ENCODE measurements around the gene TAF1A.

TAF1A gene

DNA sequence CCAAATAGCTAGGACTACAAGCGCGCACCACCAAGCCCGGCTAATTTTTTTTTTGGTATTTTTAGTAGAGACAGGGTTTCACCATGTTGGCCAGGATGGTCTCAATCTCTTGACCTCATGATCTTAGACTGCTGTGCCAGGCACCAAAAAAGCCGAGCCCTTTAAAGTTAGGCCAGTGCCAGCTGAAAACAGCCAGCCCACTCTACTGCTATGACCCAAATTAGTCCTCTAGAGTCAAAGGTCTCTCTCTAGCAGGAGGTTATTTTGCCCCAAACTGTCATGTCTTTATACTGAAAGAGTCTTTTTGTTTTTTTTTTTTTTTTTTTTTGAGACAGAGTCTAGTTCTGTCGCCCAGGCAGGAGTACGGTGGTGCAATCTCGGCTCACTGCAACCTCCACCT is 32.2 kb downstream of the TAF1A start:
- Mint-ChIP-seq H3K4me1 (no peaks in the 10 kb centered on the region), H3K27ac (no peak overlapping the region), H3K36me3 (peaks cover 57% of the 10 kb centered on the region), H3K9me3 (no peaks in the 10 kb centered on the region), H3K4me3 (no peak overlapping the region)
- no peak for ATAC-seq
- DNase-seq (ENCODE audit: low spot score in 2 of 2): no peak

DNA sequence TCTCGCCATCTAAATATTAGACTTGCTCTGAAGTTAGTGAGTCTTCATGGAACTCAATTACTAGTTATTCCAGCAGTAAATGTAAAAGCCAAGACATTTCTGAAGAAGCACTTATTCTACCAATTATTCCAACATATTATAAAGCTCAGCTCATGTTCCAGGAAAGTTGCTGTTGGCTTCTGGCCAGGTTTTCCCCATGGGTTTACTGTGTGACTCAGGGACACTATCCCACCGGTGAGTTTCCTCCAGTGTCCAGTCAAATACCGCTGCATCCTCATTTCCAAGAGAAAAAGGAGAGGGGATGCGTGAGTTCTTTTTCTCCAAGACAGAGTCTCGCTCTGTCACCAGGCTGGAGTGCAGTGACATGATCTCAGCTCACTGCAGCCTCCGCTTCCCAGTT is 32.6 kb downstream of the TAF1A start:
- ATAC-seq: no peak
- Mint-ChIP-seq H3K4me1 (no peaks in the 10 kb centered on the region), H3K36me3 (peaks cover 53% of the 10 kb centered on the region)

DNA sequence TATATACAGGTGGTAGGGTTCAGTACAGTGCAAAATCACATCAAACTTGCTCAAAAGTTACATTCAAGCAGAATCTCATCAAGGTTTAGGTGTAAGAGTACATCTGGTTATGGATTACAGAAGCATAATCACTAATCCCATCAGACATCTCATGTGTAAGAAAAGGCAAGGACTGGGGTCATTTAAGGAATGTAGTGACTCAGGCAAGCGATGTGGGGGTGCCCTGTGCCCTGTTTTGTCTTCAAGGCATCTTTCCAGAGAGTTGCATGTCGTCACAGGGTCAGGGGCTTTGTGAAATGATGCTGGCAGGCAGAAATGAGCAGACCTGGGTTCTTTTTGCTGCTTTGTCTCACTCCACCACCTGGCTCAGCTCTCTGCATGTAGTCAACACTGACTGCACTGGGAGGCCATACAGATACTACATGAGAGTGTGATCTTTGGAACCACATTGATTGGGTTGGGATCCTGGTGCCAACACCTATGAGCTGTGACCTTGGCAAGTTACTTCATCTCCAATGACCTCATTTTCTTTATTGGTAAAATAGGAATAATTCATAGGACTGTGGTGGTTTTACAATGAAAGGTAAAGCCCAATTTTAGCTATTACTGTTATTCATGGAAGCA is 33.6 kb downstream of the TAF1A start:
- Mint-ChIP-seq H3K4me1 (no peaks in the 10 kb centered on the region), H3K27ac (no peak overlapping the region)

More for the DNA sequence above, 32.6 kb downstream of the TAF1A start:
- no peak overlapping the region for H3K27ac Mint-ChIP-seq
- H3K4me3 Mint-ChIP-seq: no peak overlapping the region
- DNase-seq (ENCODE audit: low spot score in 2 of 2): no peak
- no peaks in the 10 kb centered on the region for H3K9me3 Mint-ChIP-seq

DNA sequence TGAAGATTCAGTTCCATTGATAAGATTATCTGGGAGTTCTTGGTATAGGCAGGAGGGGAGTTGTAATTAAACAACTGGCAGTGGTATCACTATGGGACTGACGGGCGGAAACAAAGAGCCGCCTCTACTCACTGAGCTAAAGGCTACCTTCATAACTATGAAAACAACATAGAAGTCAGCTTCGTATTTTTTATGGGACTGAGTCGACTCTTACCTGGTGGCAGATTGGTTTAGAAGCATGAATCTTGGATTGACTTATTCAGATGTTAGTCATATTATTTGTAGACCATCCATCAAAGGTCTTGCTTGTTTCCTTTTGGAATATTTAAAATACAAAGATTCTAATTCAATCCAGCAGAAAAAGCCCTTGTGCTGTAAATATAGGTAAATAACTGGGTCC is 35.6 kb downstream of the TAF1A start:
- no peak overlapping the region for H3K27ac Mint-ChIP-seq
- H3K36me3 Mint-ChIP-seq: peaks cover 28% of the 10 kb centered on the region
- H3K4me1 Mint-ChIP-seq: no peaks in the 10 kb centered on the region
- DNase-seq (ENCODE audit: low spot score in 2 of 2): no peak
- no peak for ATAC-seq
- H3K9me3 Mint-ChIP-seq: no peaks in the 10 kb centered on the region
- no peak overlapping the region for H3K4me3 Mint-ChIP-seq

More for the DNA sequence above, 33.6 kb downstream of the TAF1A start:
- DNase-seq (ENCODE audit: low spot score in 2 of 2) (no peak), ATAC-seq (no peak)
- no peaks in the 10 kb centered on the region for H3K9me3 Mint-ChIP-seq
- H3K36me3 Mint-ChIP-seq: peaks cover 45% of the 10 kb centered on the region
- no peak overlapping the region for H3K4me3 Mint-ChIP-seq

DNA sequence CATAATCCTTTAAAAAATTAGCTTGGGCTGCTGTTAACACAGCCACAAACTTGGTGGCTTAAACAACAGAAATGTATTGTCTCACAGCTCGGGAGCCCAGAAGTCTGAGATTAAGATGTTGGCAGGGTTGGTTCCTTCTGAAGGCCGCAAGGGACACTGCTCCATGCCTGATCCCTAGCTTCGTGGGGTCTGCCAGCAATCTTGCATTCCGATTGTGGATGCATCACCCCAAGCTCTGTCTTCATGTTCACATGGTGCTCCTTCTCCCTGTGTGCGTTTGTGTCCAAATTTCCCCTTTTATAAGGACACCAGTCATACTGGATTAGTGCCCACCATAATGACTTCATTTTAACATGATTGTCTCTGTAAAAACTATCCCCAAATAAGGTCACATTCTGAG is 36.9 kb downstream of the TAF1A start:
- no peak overlapping the region for H3K27ac Mint-ChIP-seq

DNA sequence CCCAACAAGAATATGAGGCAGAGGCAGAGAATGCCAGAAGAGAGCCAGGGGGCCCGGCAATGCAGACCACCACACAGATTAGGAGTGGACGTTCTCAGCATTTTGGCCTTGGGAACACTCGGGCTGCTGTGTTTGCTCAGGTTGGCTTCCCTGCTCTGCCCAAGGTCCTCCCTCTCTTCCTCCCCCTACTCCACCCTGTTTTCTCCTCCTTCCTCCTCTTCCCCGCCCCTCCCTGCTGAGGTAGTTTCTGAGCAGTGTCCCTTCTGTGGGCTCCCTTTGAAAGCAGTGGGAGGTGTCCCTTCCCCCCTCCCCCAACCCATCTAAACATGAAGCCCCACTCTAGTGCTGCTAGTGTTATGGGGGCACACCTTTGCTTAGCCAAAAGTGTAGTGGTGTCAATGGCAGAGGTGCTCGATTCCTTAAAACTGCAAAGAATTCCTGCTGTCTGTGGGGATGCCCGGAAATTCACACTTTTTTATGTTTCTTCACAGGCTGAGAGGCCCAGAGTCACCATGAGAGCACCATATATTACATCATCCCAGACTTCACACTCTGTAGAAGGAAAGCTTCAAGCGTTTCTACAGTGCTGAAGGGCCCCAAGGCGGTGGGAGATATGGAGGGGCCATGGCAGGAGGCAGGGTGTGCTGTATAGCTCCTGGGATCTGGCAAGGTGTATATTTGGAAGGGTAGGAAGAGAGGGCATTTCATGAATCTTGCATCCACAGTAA is 41.6 kb downstream of the TAF1A start, which contains the start of gene HHIPL2:
Gene HHIPL2 (minus strand): TSS at position 161 of the 728 bp plus-strand sequence. CDS start 60 bp downstream, at position 101.
- DNase-seq (ENCODE audit: low spot score in 2 of 2) (no peak), ATAC-seq (no peak)
- H3K4me1 Mint-ChIP-seq: no peaks in the 10 kb centered on the region
- no peaks in the 10 kb centered on the region for H3K9me3 Mint-ChIP-seq
- no peak within 1 kb of the TSS for H3K4me3 Mint-ChIP-seq
- H3K27ac Mint-ChIP-seq: no peak within 1 kb of the TSS
- no peaks in the 10 kb centered on the region for H3K36me3 Mint-ChIP-seq

More for the DNA sequence above, 36.9 kb downstream of the TAF1A start:
- Mint-ChIP-seq H3K9me3 (no peaks in the 10 kb centered on the region), H3K4me1 (no peaks in the 10 kb centered on the region), H3K4me3 (no peak overlapping the region), H3K36me3 (peaks cover 15% of the 10 kb centered on the region)
- ATAC-seq (no peak), DNase-seq (ENCODE audit: low spot score in 2 of 2) (no peak)

DNA sequence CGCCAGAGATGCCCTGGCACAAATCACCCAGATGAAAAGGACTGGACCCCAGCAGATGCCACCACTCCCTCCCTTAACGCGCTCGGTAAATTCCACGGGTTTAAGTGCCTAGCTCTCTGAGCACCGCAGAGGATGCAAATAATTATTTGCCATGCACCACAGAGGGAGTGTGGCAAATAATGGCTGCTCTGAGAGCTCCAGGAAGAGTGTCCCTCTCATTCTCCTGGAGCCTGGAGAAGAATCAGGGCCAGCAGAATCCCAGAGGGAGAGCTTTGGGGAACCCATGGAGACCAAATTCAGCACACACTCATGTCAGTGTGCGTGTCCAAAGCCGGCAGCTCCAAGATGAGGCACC is 42.5 kb downstream of the TAF1A start:
- no peak for DNase-seq (ENCODE audit: low spot score in 2 of 2)
- H3K27ac Mint-ChIP-seq: no peak overlapping the region
- ATAC-seq: no peak
- no peaks in the 10 kb centered on the region for H3K36me3 Mint-ChIP-seq
- no peak overlapping the region for H3K4me3 Mint-ChIP-seq
- no peaks in the 10 kb centered on the region for H3K4me1 Mint-ChIP-seq
- H3K9me3 Mint-ChIP-seq: no peaks in the 10 kb centered on the region

DNA sequence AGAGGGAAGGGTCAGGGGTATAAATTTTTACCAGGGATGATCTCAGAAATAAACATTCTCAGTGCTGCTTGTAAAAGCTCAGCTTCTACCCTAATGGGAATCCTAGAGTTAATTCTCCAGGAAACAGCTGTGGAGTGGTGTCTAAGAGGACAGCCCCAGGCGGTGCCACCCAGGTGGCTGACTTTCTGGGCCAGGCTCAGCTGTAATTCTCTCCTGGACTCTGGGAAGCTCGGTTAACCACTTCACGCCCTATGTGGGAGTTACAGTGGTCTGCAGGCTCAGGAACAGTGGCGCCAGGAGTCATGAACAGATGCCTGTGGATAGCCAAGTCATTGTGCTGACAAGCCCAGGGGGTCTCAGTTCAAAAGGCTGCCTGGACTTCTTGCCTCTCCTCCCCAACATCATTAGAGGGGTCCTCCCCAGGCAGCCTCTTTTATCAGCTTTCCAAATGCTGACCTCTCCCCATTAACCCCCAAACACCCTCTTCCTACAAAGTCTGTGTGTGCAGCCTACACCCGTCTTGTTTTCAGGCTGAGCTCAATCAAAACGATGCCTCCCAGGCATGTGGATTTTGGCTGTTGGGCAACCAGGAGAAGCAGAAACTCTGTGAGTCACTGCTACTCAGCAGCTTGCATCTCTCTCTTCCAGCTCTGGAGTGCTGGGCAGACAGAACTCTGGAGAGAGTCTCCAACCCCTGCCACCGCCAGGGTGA is 43.0 kb downstream of the TAF1A start:
- Mint-ChIP-seq H3K4me3 (no peak overlapping the region), H3K4me1 (no peaks in the 10 kb centered on the region), H3K27ac (no peak overlapping the region), H3K36me3 (no peaks in the 10 kb centered on the region), H3K9me3 (no peaks in the 10 kb centered on the region)
- DNase-seq (ENCODE audit: low spot score in 2 of 2): no peak
- ATAC-seq: no peak

DNA sequence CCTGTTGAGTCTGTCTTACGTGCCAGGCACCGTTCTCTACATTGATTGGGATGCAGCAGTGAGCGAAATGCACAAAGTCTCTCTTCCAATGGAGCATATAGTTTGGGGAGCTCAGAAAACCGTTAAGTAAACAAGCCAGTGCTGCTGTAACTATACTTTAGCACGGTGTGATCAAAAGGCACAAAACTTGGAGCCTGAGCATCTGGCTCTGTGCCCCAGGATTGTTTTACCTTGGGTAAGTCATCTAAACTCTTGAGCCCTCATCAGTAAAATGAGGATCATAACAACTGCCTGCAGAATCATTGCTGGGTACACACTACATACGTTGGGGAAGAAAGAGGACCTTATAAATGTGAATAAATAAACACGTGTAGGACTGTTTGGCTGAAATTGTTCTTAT is 43.6 kb downstream of the TAF1A start:
- H3K36me3 Mint-ChIP-seq: no peaks in the 10 kb centered on the region
- H3K9me3 Mint-ChIP-seq: no peaks in the 10 kb centered on the region
- no peak for ATAC-seq
- no peak overlapping the region for H3K4me3 Mint-ChIP-seq
- DNase-seq (ENCODE audit: low spot score in 2 of 2): no peak
- no peak overlapping the region for H3K27ac Mint-ChIP-seq
- H3K4me1 Mint-ChIP-seq: no peaks in the 10 kb centered on the region

DNA sequence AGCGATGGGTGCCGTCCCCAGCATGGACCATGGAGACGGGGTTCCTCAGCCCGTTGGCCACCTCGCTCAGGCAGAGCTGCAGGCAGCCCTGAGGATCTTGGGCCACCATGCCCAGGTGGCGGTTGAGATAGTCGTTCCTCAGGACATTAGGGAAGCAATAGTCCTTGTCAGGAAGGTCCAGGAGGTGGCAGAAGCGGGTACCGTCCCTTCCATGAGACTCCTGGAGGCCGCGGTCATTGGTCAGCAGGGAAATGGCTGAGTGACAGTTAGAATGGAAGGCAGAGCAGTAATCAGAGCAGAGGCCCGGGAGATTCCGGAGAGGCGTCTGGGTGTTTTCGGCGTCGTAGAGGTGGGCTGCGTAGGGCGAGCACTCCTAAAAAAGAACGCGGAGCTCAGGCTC is 45.9 kb downstream of the TAF1A start:
- no peaks in the 10 kb centered on the region for H3K9me3 Mint-ChIP-seq
- no peaks in the 10 kb centered on the region for H3K4me1 Mint-ChIP-seq
- DNase-seq (ENCODE audit: low spot score in 2 of 2) (no peak), ATAC-seq (no peak)
- no peaks in the 10 kb centered on the region for H3K36me3 Mint-ChIP-seq
- no peak overlapping the region for H3K4me3 Mint-ChIP-seq
- H3K27ac Mint-ChIP-seq: no peak overlapping the region

DNA sequence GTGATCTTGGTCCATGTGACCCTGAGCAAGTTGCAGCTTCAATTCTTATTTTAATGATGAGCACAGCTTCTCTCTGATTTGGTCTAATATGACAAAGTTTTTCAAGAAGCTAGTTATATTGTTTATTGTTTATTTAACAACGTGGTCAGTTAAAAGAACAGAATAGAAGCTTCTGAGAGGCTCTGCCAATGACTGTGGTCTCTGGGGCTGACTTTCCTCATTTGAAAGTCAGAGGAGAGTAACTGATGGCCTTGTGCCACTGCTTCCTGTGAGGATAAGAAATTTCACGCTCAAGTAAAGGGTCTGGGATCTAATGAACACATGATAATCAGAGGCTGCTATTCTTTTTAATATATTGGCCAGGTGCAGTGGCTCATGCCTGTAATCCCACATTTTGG is 49.1 kb downstream of the TAF1A start:
- H3K4me3 Mint-ChIP-seq: no peak overlapping the region
- no peaks in the 10 kb centered on the region for H3K9me3 Mint-ChIP-seq

DNA sequence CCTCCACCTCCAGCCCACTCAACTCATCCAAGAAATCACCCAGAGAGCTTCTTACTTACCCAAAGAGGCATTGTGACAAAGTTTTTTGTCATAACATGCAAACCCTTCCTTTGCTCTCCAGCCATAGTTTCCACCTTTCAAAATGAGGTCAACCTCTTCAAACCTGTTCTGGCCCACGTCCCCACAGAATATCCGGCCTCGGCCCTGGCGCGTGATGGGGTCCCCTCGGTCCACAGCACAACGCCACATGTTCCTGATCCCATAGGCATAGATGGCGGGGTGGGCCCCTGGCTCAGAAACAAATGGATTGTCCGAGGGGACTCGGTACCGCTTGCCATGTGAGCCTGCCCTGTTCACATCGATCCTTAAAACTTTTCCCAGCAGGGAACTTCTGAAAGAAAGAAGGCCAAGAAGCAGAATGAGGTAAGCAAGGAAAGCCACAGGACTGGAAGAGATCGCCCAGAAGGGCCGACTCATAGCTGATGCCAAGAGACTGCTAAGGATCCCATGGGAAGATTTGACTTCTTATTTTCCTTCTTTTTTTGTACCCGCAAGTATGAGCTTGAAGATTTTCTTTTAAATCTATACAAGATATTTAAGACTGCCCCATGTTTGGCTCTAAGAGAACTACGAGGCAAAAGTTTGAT is 49.7 kb downstream of the TAF1A start:
- no peak overlapping the region for H3K4me3 Mint-ChIP-seq
- H3K27ac Mint-ChIP-seq: no peak overlapping the region
- no peak for DNase-seq (ENCODE audit: low spot score in 2 of 2)
- no peak for ATAC-seq
- no peaks in the 10 kb centered on the region for H3K9me3 Mint-ChIP-seq
- no peaks in the 10 kb centered on the region for H3K36me3 Mint-ChIP-seq
- H3K4me1 Mint-ChIP-seq: no peaks in the 10 kb centered on the region

More for the DNA sequence above, 49.1 kb downstream of the TAF1A start:
- Mint-ChIP-seq H3K4me1 (no peaks in the 10 kb centered on the region), H3K36me3 (no peaks in the 10 kb centered on the region), H3K27ac (no peak overlapping the region)
- ATAC-seq (no peak), DNase-seq (ENCODE audit: low spot score in 2 of 2) (no peak)

DNA sequence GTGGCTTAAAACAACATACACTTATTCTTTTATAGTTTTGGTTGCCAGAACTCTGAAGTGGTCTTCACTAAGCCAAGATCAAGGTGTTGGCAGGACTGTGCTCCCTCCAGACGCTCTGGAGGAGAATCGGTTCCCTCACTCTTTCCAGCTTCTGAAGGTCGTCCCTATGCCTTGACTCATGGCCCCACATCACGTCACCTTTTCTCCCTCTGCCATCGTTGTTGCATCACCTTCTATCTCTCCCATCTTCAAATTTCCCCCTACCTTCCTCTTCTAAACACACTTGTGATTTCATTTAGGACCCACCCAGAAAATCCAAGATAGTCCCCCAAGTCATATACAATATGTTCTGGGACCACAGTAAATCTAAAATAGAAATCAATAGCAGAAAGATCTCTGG is 54.3 kb downstream of the TAF1A start:
- no peak for DNase-seq (ENCODE audit: low spot score in 2 of 2)
- Mint-ChIP-seq H3K4me1 (no peaks in the 10 kb centered on the region), H3K4me3 (no peak overlapping the region), H3K27ac (no peak overlapping the region), H3K36me3 (no peaks in the 10 kb centered on the region), H3K9me3 (no peaks in the 10 kb centered on the region)
- no peak for ATAC-seq

DNA sequence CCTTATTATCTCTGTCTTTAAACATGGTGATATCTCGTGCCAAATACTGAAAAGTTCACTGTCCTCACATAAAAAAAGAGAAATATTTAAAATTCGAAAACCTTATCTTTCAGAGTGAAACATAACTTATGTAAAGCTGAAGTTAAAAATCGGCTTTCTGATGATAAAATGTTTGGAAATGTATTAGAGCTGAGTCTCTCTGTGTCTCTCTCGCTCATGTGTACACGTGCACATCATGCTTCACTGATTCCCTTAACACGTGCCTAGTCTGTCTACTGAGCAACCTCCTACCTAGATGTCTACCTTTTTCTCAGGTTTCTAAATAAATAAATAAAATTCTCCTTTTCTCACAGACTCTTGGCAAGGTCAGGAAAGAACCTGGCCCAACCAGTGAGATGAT is 58.9 kb downstream of the TAF1A start:
- Mint-ChIP-seq H3K4me3 (no peak overlapping the region), H3K36me3 (no peaks in the 10 kb centered on the region), H3K4me1 (no peaks in the 10 kb centered on the region), H3K9me3 (no peaks in the 10 kb centered on the region), H3K27ac (no peak overlapping the region)
- DNase-seq (ENCODE audit: low spot score in 2 of 2): no peak
- ATAC-seq: no peak

DNA sequence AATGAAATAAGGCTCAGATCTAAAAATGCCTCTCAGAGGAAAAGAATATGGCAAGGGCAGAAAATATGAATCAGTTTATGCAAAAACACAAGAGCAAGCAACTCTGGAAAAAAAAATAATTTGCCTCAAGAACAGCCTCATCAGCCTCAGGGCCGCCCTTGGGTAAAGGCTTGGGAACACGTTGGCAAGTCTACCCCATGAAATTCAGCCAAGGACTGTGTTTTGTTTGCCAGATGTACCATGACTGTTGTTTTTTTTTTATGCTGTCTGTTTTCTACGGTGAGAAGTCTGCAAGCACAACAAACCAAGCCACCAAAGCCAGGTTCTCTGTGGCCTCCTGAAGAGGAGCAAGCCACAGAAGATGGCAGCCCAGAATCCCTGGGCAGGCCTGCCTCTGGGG is 59.8 kb downstream of the TAF1A start:
- no peaks in the 10 kb centered on the region for H3K9me3 Mint-ChIP-seq
- H3K27ac Mint-ChIP-seq: no peak overlapping the region
- no peak for ATAC-seq
- no peaks in the 10 kb centered on the region for H3K4me1 Mint-ChIP-seq
- DNase-seq (ENCODE audit: low spot score in 2 of 2): no peak
- H3K4me3 Mint-ChIP-seq: no peak overlapping the region
- H3K36me3 Mint-ChIP-seq: no peaks in the 10 kb centered on the region
